ENCODE measurements around the gene LSAMP.
A peak's percentile ranks its signal among the peaks of the same experiment; 100 is the strongest.

LSAMP gene

GRCh38 chr3:116350119-116350733 is 95.1 kb downstream of the LSAMP start:
- no peak for DNase-seq (ENCODE audit: low read depth)
- no peak overlapping the region for H3K4me3 ChIP-seq (ENCODE audit: control insufficient read depth, low read depth, low read length)
- TF ChIP-seq CTCF (conservative IDR thresholded peaks at IDR 0.05; ENCODE audit: control insufficient read depth, insufficient read depth, low read depth, low read length): no peak

GRCh38 chr3:116348216-116348615 is 97.1 kb downstream of the LSAMP start:
- DNase-seq (ENCODE audit: low read depth): no peak
- no peak for TF ChIP-seq CTCF (conservative IDR thresholded peaks at IDR 0.05; ENCODE audit: control insufficient read depth, insufficient read depth, low read depth, low read length)
- no peak overlapping the region for H3K4me3 ChIP-seq (ENCODE audit: control insufficient read depth, low read depth, low read length)

DNA sequence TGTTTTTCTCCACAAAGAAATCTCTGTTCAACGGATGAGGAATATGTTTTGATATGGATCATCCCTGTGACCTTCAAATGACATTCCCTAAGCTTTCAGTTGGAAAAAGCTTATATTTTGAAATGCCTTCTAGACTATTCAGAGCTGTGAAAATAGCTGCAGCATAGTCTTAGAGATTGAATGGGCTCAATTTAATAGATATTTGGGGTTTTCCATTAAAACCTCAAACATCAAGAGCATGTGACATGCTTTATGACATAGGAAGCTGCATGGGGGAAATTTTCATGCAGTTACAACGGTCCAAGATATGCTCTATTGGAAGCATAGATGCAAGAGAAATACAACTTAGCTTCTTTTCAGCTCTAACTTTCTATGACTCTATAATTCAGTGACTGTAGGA is 102.8 kb downstream of the LSAMP start:
- no peak for DNase-seq (ENCODE audit: low read depth)
- TF ChIP-seq CTCF (conservative IDR thresholded peaks at IDR 0.05; ENCODE audit: control insufficient read depth, insufficient read depth, low read depth, low read length): no peak
- H3K4me3 ChIP-seq (ENCODE audit: control insufficient read depth, low read depth, low read length): no peak overlapping the region

- TF ChIP-seq CTCF (conservative IDR thresholded peaks at IDR 0.05; ENCODE audit: control insufficient read depth, insufficient read depth, low read depth, low read length): no peak
- H3K4me3 ChIP-seq (ENCODE audit: control insufficient read depth, low read depth, low read length): no peak overlapping the region
- no peak for DNase-seq (ENCODE audit: low read depth)
Measured at GRCh38 chr3:116341899-116342298, 103.4 kb downstream of the LSAMP start.

DNA sequence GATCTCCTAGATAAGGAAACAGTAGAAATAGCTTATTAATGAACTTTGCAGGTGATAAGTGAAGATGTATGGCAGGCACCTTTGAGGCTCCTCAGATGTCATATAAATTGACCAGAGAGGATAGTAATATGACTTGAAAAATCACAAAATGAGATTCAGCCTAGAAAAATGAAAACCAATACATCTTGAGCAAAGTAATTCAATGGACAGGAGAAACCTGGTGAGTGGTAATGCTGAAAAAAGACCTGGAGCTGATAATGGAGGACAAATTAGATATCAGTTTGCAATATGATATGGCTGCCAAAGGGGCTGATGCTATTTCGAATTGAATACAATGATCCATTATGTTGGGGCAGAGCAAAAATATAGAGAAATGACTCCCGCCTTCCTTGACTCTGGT is 103.9 kb downstream of the LSAMP start:
- DNase-seq (ENCODE audit: low read depth): no peak
- no peak overlapping the region for H3K4me3 ChIP-seq (ENCODE audit: control insufficient read depth, low read depth, low read length)
- no peak for TF ChIP-seq CTCF (conservative IDR thresholded peaks at IDR 0.05; ENCODE audit: control insufficient read depth, insufficient read depth, low read depth, low read length)

DNA sequence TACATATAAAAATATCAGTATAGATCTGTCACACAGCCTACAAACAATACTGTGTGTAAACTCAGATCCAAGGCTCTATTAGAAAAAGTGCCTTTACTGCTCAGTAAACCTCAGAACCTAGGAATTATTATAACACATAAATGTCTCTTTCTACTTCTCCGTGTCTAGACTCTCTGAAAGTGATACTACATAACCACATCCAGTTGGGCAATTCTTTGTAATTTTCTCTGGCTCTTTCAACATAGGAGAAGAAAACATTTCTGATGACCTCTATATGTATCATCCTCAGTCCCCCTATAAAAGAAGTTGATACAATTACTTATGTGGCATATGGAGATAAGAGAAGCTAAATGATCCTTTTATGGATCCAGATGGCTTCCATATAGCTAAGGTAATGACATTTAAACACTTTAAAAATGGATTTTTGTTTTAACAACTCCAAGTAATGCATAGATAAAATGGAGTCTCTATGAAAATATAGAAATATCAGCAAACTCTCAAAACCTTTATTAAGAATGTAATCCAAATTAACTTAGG is 104.5 kb downstream of the LSAMP start:
- peak; percentile 22 for DNase-seq (ENCODE audit: low read depth)
- no peak for TF ChIP-seq CTCF (conservative IDR thresholded peaks at IDR 0.05; ENCODE audit: control insufficient read depth, insufficient read depth, low read depth, low read length)
- no peak overlapping the region for H3K4me3 ChIP-seq (ENCODE audit: control insufficient read depth, low read depth, low read length)
